Peyer's patch (tissue), 4 donors: ENCODE measurements around the gene PACSIN2. TPM values are rescaled to one million over a fixed set of nuclear protein-coding genes. Genes with fewer than 3 reads are reported as not detected.
"Not testable (repeated sequence)": the region's sequence is repeated elsewhere in the genome, so short reads cannot be mapped to it uniquely, and the experiment has no call there.

Source experiments
- DNase-seq, 3 donors: peaks; one replicate each; pipeline ENCODE4 v3.0.0-alpha.2; 2017 to 2019
- H3K27ac ChIP-seq, 4 donors: fragments of 200-600 bp; sonication (generic); one replicate each; pipeline ENCODE4 v1.5.1; 2016 to 2019
- H3K27me3 ChIP-seq, 2 donors: fragments of 200-600 bp; sonication (generic); one replicate each; pipeline ENCODE4 v1.5.1; 2019
- H3K36me3 ChIP-seq, 3 donors: fragments of 200-600 bp; sonication (generic); one replicate each; pipeline ENCODE4 v1.5.1; 2016 to 2019
- H3K4me1 ChIP-seq, 4 donors: fragments of 200-600 bp; sonication (generic); one replicate each; pipeline ENCODE4 v1.5.1; 2016 to 2019
- H3K4me3 ChIP-seq, 4 donors: fragments of 200-600 bp; sonication (generic); 1 replicate in 3 of 4; 2 replicates in 1 of 4; pipeline ENCODE4 v1.5.1; 2016 to 2019; ENCODE audit warnings: mild to moderate bottlenecking in 1 of 4
- H3K9me3 ChIP-seq, 4 donors: fragments of 200-600 bp; sonication (generic); one replicate each; pipeline ENCODE4 v1.5.1; 2016 to 2019; ENCODE audit warnings: mild to moderate bottlenecking in 1 of 4
- POLR2A ChIP-seq, 2 donors: fragments of 450-650 bp; IDR thresholded peaks; one replicate each; pipeline ENCODE4 v1.5.1; 2017; ENCODE audit warnings: antibody characterized with exemption in 2 of 2, mild to moderate bottlenecking in 2 of 2, moderate library complexity in 2 of 2
- total RNA-seq, 4 donors: library from RNA; depleted of rRNA; stranded (reverse); fragments of >200 nt; gene quantifications; one replicate each; pipeline ENCODE4 v1.1.0, GENCODE V29; 2016
- TF ChIP-seq, protein P1 (sequence below), 6 experiments: fragments of 450-650 bp in 4 of 6; fragments of 200-600 bp in 2 of 6; sonication (generic) in 1 of 6; IDR thresholded peaks; one replicate each; pipeline ENCODE4 v1.5.1; 2017 to 2019; ENCODE audit warnings: antibody characterized with exemption in 6 of 6, mild to moderate bottlenecking in 3 of 6, moderate library complexity in 1 of 6

The PACSIN2 gene
- total RNA-seq, 4 donors from 2014 or later = 58.0 to 149 (median 110) TPM

- Histone ChIP-seq H3K4me3 (no peak overlapping the region), H3K27me3 (no peaks in the 10 kb centered on the region), H3K27ac (peak overlapping the region in 2 of 4 donors; percentile 60 to 72), H3K4me1 (peaks cover 0 to 35% (median 0%) of the 10 kb centered on the region in 4 donors), H3K36me3 (no peaks in the 10 kb centered on the region), H3K9me3 (no peaks in the 10 kb centered on the region)
- TF ChIP-seq, protein P1, sequence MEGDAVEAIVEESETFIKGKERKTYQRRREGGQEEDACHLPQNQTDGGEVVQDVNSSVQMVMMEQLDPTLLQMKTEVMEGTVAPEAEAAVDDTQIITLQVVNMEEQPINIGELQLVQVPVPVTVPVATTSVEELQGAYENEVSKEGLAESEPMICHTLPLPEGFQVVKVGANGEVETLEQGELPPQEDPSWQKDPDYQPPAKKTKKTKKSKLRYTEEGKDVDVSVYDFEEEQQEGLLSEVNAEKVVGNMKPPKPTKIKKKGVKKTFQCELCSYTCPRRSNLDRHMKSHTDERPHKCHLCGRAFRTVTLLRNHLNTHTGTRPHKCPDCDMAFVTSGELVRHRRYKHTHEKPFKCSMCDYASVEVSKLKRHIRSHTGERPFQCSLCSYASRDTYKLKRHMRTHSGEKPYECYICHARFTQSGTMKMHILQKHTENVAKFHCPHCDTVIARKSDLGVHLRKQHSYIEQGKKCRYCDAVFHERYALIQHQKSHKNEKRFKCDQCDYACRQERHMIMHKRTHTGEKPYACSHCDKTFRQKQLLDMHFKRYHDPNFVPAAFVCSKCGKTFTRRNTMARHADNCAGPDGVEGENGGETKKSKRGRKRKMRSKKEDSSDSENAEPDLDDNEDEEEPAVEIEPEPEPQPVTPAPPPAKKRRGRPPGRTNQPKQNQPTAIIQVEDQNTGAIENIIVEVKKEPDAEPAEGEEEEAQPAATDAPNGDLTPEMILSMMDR (IDR thresholded peaks at IDR 0.05) = no peak
- no peak for TF ChIP-seq POLR2A (IDR thresholded peaks at IDR 0.05)
- no peak for DNase-seq
Observed at GRCh38 chr22:42974223-42974622, 40.7 kb downstream of the PACSIN2 start.

- Histone ChIP-seq H3K4me3 (no peak overlapping the region), H3K9me3 (no peaks in the 10 kb centered on the region), H3K4me1 (peaks cover 0 to 35% (median 0%) of the 10 kb centered on the region in 4 donors), H3K36me3 (no peaks in the 10 kb centered on the region), H3K27ac (peak overlapping the region in 3 of 4 donors; percentile 14 to 72 (median 60)), H3K27me3 (no peaks in the 10 kb centered on the region)
- no peak for DNase-seq
- TF ChIP-seq, protein P1 (IDR thresholded peaks at IDR 0.05) = no peak
- TF ChIP-seq POLR2A (IDR thresholded peaks at IDR 0.05) = no peak
Observed at GRCh38 chr22:42973536-42973881, 41.4 kb downstream of the PACSIN2 start.

GRCh38 chr22:42972649-42973535 lies 42.1 kb downstream of the PACSIN2 start:
- H3K27me3 ChIP-seq = no peaks in the 10 kb centered on the region
- no peaks in the 10 kb centered on the region for H3K36me3 ChIP-seq
- peak overlapping the region in 3 of 4 donors; percentile 14 to 72 (median 60) for H3K27ac ChIP-seq
- H3K4me3 ChIP-seq = no peak overlapping the region
- H3K9me3 ChIP-seq = no peaks in the 10 kb centered on the region
- H3K4me1 ChIP-seq = peaks cover 0 to 35% (median 0%) of the 10 kb centered on the region in 4 donors
- DNase-seq = peak in 1 of 3 donors; percentile 65
- no peak for TF ChIP-seq POLR2A (IDR thresholded peaks at IDR 0.05)
- TF ChIP-seq, protein P1 (IDR thresholded peaks at IDR 0.05) = no peak

- not testable (repeated sequence) for H3K36me3 ChIP-seq, DNase-seq, H3K9me3 ChIP-seq, H3K27ac ChIP-seq, H3K4me3 ChIP-seq, H3K27me3 ChIP-seq
- peaks cover 0 to 35% (median 0%) of the 10 kb centered on the region in 4 donors for H3K4me1 ChIP-seq
Observed at GRCh38 chr22:42971473-42971860, 43.5 kb downstream of the PACSIN2 start.

DNA sequence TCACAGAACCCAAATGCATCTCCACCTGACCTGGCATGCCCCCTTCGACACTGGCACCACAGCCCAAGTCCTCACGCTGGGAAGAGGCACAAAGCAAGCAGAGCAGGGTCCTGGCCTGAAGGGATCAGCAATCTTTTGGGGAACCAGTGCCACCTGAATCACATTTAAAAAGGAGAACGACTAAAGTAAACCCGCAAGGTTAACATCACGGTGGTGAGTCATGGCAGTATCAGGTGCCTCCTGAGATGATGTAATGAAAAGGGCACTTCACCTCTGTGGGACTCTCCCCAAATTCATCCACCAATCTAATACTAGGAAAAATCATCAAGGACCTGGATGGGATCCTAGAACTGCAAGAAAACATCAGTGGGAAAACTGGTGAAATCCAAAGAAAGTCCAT lies 44.9 kb downstream of the PACSIN2 start:
- Histone ChIP-seq H3K27me3 (no peaks in the 10 kb centered on the region), H3K4me3 (no peak overlapping the region), H3K4me1 (peaks cover 0 to 27% (median 0%) of the 10 kb centered on the region in 4 donors), H3K36me3 (no peaks in the 10 kb centered on the region), H3K9me3 (no peaks in the 10 kb centered on the region), H3K27ac (no peak overlapping the region)
- TF ChIP-seq POLR2A (IDR thresholded peaks at IDR 0.05) = no peak
- TF ChIP-seq, protein P1 (IDR thresholded peaks at IDR 0.05) = no peak
- DNase-seq = no peak

GRCh38 chr22:42969348-42969975 lies 45.5 kb downstream of the PACSIN2 start:
- Histone ChIP-seq H3K4me3 (no peak overlapping the region), H3K9me3 (no peaks in the 10 kb centered on the region), H3K36me3 (no peaks in the 10 kb centered on the region), H3K27ac (no peak overlapping the region), H3K4me1 (peaks cover 0 to 22% (median 0%) of the 10 kb centered on the region in 4 donors), H3K27me3 (no peaks in the 10 kb centered on the region)
- no peak for DNase-seq
- TF ChIP-seq, protein P1 (IDR thresholded peaks at IDR 0.05) = no peak
- TF ChIP-seq POLR2A (IDR thresholded peaks at IDR 0.05) = no peak
